WTC11 (cell line): ENCODE results near the gene JAML. TPM values are rescaled to one million over a fixed set of nuclear protein-coding genes. Genes with fewer than 3 reads are reported as not detected.

Experiments
- ATAC-seq: fragments of 200-7000 bp; cut with Tn5 transposase; 2 replicates; pipeline ENCODE4 v1.10.0; 2021; ENCODE audit warnings: mild to moderate bottlenecking, moderate library complexity
- CTCF ChIA-PET: fragments of 300-600 bp; sonication (Branson Sonifier 250); formaldehyde crosslinking; loops from one replicate; lab custom pipeline; 2021; ENCODE audit warnings: antibody characterized with exemption; lab: Charles Lee
- POLR2A ChIA-PET: fragments of 350-600 bp; sonication (Branson Sonifier 250); formaldehyde crosslinking; loops from one replicate; lab custom pipeline; 2021; ENCODE audit warnings: antibody characterized with exemption; lab: Charles Lee
- DNase-seq: peaks from one replicate; pipeline ENCODE4 v3.0.0; 2021; ENCODE audit warnings: low spot score
- H3K27ac Mint-ChIP-seq: 2 replicates; pipeline ENCODE4 v1.8.0; 2021; ENCODE audit warnings: mixed read lengths
- H3K27me3 Mint-ChIP-seq: 2 replicates; pipeline ENCODE4 v1.8.0; 2021; ENCODE audit warnings: low read depth, mild to moderate bottlenecking, moderate library complexity, mixed read lengths
- H3K36me3 Mint-ChIP-seq: 2 replicates; pipeline ENCODE4 v1.8.0; 2021; ENCODE audit warnings: mixed read lengths
- H3K4me1 Mint-ChIP-seq: 2 replicates; pipeline ENCODE4 v1.8.0; 2022; ENCODE audit warnings: mixed read lengths
- H3K4me3 Mint-ChIP-seq: 2 replicates; pipeline ENCODE4 v1.8.0; 2021; ENCODE audit warnings: mild to moderate bottlenecking, moderate library complexity, mixed read lengths
- H3K9me3 Mint-ChIP-seq: 2 replicates; pipeline ENCODE4 v1.8.0; 2021; ENCODE audit warnings: mixed read lengths
- ATF1 ChIP-seq: sonication (generic); formaldehyde crosslinking; IDR thresholded peaks from 2 replicates; pipeline ENCODE4 v1.8.1; 2023; ENCODE audit warnings: mild to moderate bottlenecking, moderate library complexity, missing genetic modification reagents
- CBFB ChIP-seq: sonication (generic); formaldehyde crosslinking; IDR thresholded peaks from 2 replicates; pipeline ENCODE4 v1.8.1; 2022; ENCODE audit warnings: mild to moderate bottlenecking, low read depth, missing genetic modification reagents
- CREB1 ChIP-seq: sonication (generic); formaldehyde crosslinking; IDR thresholded peaks from 2 replicates; pipeline ENCODE4 v1.8.0; 2023; ENCODE audit warnings: mild to moderate bottlenecking, missing genetic modification reagents
- ETV6 ChIP-seq: sonication (generic); formaldehyde crosslinking; IDR thresholded peaks from 2 replicates; pipeline ENCODE4 v1.8.1; 2022; ENCODE audit warnings: mild to moderate bottlenecking, missing genetic modification reagents
- GABPB1 ChIP-seq: sonication (generic); formaldehyde crosslinking; IDR thresholded peaks from 2 replicates; pipeline ENCODE4 v1.8.1; 2023; ENCODE audit warnings: mild to moderate bottlenecking, missing genetic modification reagents
- GTF2I ChIP-seq: fragments of 250-450 bp; sonication (Bioruptor Pico); conservative IDR thresholded peaks from 2 replicates; pipeline ENCODE4 v1.4.0; 2021; ENCODE audit warnings: mild to moderate bottlenecking
- KAT7 ChIP-seq: sonication (generic); formaldehyde crosslinking; IDR thresholded peaks from 2 replicates; pipeline ENCODE4 v1.8.1; 2023; ENCODE audit warnings: missing genetic modification reagents, mild to moderate bottlenecking, borderline replicate concordance
- MYBL2 ChIP-seq: sonication (generic); formaldehyde crosslinking; IDR thresholded peaks from 2 replicates; pipeline ENCODE4 v1.8.1; 2023; ENCODE audit warnings: mild to moderate bottlenecking, moderate library complexity, missing genetic modification reagents
- RELA ChIP-seq: sonication (generic); formaldehyde crosslinking; IDR thresholded peaks from 2 replicates; pipeline ENCODE4 v1.8.1; 2022; ENCODE audit warnings: missing genetic modification reagents, mild to moderate bottlenecking, borderline replicate concordance
- SOX15 ChIP-seq: fragments of 250-450 bp; sonication (Bioruptor Pico); IDR thresholded peaks from 2 replicates; pipeline ENCODE4 v1.9.0; 2021; ENCODE audit warnings: mild to moderate bottlenecking
- ZNF396 ChIP-seq: fragments of 250-450 bp; sonication (Bioruptor Pico); IDR thresholded peaks from 2 replicates; pipeline ENCODE4 v1.8.0; 2021; ENCODE audit warnings: mild to moderate bottlenecking, moderate library complexity, borderline replicate concordance
- ZNF423 ChIP-seq: fragments of 250-450 bp; sonication (Bioruptor Pico); IDR thresholded peaks from 2 replicates; pipeline ENCODE4 v2.1.2; 2022; ENCODE audit warnings: mild to moderate bottlenecking, moderate library complexity
- total RNA-seq: library from RNA; stranded (reverse); gene quantifications from 3 replicates; pipeline ENCODE4 v1.2.3, GENCODE V29; 2021
- TF ChIP-seq, protein P1 (sequence below): sonication (generic); formaldehyde crosslinking; IDR thresholded peaks from 2 replicates; pipeline ENCODE4 v1.8.0; 2023; ENCODE audit warnings: missing genetic modification reagents
- TF ChIP-seq, protein P2 (sequence below): fragments of 250-450 bp; sonication (Bioruptor Pico); IDR thresholded peaks from 2 replicates; pipeline ENCODE4 v1.9.0; 2021; ENCODE audit warnings: mild to moderate bottlenecking
- TF ChIP-seq, protein P3 (sequence below): sonication (generic); formaldehyde crosslinking; IDR thresholded peaks from 2 replicates; pipeline ENCODE4 v1.8.1; 2023; ENCODE audit warnings: mild to moderate bottlenecking, missing genetic modification reagents
- TF ChIP-seq, protein P4 (sequence below): sonication (generic); formaldehyde crosslinking; IDR thresholded peaks from 2 replicates; pipeline ENCODE4 v1.8.0; 2023; ENCODE audit warnings: mild to moderate bottlenecking, missing genetic modification reagents
- TF ChIP-seq, protein P5 (sequence below): sonication (generic); formaldehyde crosslinking; IDR thresholded peaks from 2 replicates; pipeline ENCODE4 v1.8.1; 2022; ENCODE audit warnings: mild to moderate bottlenecking, moderate library complexity, missing genetic modification reagents
- TF ChIP-seq, protein P6 (sequence below): sonication (generic); formaldehyde crosslinking; IDR thresholded peaks from 2 replicates; pipeline ENCODE4 v1.8.0; 2022; ENCODE audit warnings: mild to moderate bottlenecking, missing genetic modification reagents
- TF ChIP-seq, protein P7 (sequence below): fragments of 250-450 bp; sonication (Bioruptor Pico); IDR thresholded peaks from 2 replicates; pipeline ENCODE4 v1.9.0; 2021; ENCODE audit warnings: mild to moderate bottlenecking

The JAML gene
- total RNA-seq, 1 experiment from 2014 or later: 0.24 TPM

DNA sequence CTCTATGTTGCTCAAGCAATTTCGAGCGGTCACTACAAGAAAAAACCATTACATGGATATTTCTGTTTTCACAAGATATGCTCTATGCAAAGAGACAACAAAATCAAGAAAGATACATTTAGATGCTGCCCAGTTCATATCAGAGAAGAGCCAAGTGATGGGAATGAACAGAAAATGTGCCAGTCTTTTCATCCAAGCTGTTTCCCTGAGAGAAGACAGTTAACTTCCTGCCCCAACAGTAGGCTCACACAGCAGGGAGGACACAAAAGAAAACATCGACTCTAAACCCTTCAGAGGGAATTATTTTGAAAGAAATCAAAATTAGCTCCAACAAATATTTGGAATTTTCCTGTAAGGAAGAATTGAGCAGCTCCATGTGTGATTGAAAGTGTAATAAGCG lies 11.6 kb downstream of the JAML start (continued):
- TF ChIP-seq GABPB1 (CRISPR knock-in tag) (no peak), MYBL2 (CRISPR knock-in tag) (no peak), ETV6 (CRISPR knock-in tag) (no peak)

DNA sequence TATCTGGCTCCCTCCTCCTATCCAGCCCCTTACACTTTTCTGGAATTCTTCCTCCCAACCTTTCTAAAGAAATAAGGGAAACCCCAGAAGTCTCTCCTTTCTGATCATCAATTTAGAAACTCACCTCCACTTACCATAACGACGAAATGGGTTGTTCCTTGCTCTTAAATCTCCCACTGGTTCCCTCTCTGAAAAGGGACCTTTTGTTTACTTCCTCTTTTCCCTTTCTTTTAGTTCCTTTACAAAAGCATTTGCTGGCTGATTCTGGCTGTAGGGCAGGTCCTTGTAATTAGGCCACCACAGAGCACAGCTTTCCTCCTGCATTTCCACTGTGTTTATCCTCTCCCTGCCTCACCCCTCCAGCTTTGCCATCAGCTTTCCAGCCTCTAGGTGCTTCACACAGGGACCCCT lies 12.0 kb downstream of the JAML start:
- Mint-ChIP-seq H3K36me3 (no peaks in the 10 kb centered on the region), H3K27ac (peak overlapping the region; percentile 51), H3K27me3 (peaks cover 15% of the 10 kb centered on the region), H3K4me1 (peaks cover 48% of the 10 kb centered on the region), H3K9me3 (no peaks in the 10 kb centered on the region), H3K4me3 (no peak overlapping the region)
- TF ChIP-seq GTF2I (CRISPR knock-in tag): peak; percentile 79
- TF ChIP-seq, protein P1, sequence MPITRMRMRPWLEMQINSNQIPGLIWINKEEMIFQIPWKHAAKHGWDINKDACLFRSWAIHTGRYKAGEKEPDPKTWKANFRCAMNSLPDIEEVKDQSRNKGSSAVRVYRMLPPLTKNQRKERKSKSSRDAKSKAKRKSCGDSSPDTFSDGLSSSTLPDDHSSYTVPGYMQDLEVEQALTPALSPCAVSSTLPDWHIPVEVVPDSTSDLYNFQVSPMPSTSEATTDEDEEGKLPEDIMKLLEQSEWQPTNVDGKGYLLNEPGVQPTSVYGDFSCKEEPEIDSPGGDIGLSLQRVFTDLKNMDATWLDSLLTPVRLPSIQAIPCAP (CRISPR knock-in tag): no peak
- no peak for TF ChIP-seq ATF1 (CRISPR knock-in tag)
- TF ChIP-seq, protein P2, sequence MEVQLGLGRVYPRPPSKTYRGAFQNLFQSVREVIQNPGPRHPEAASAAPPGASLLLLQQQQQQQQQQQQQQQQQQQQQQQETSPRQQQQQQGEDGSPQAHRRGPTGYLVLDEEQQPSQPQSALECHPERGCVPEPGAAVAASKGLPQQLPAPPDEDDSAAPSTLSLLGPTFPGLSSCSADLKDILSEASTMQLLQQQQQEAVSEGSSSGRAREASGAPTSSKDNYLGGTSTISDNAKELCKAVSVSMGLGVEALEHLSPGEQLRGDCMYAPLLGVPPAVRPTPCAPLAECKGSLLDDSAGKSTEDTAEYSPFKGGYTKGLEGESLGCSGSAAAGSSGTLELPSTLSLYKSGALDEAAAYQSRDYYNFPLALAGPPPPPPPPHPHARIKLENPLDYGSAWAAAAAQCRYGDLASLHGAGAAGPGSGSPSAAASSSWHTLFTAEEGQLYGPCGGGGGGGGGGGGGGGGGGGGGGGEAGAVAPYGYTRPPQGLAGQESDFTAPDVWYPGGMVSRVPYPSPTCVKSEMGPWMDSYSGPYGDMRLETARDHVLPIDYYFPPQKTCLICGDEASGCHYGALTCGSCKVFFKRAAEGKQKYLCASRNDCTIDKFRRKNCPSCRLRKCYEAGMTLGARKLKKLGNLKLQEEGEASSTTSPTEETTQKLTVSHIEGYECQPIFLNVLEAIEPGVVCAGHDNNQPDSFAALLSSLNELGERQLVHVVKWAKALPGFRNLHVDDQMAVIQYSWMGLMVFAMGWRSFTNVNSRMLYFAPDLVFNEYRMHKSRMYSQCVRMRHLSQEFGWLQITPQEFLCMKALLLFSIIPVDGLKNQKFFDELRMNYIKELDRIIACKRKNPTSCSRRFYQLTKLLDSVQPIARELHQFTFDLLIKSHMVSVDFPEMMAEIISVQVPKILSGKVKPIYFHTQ (CRISPR knock-in tag): no peak
- no peak for TF ChIP-seq ZNF396 (CRISPR knock-in tag)
- ChIA-PET CTCF (interaction anchor here (0.9 to 5.8 kb wide), 3 partner anchors 14 to 103 kb away, joined by 3 to 44 read pairs (median 5); no protein-coding TSS in a partner anchor), POLR2A (no interaction called here)
- DNase-seq: no peak
- ATAC-seq: peak; percentile 20; the same call in 1 of the 2 replicates

DNA sequence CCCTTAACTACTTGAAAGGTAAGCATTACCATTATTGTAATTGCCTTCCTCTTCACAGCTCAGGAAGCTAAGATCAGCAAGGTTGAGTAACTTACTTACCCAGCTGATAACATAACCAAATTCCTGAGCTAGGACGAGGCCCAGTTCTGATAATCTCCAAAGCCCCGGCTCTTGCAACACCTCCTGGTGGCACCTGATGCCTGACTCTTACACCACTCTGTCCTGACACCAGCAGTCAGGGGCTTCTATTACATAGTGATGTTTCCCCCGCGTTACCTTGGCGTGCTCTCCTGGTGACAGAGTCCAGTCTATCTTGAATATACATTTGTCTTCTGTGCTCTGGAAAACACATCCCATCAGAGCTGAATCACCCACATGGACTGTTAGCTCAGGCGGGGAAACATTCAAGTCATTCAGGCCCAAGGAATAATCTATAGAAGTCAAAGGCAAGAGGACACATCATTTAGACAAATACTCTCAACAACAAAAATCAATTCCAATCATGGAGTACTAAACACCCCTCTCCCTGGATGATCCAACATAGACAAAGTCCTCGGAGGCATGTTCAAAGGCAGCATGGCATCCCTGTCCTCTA lies 12.6 kb downstream of the JAML start:
- no peak for DNase-seq
- ChIA-PET CTCF (interaction anchor here (0.9 to 5.8 kb wide), 8 partner anchors 14 to 265 kb away, joined by 3 to 44 read pairs (median 4); no protein-coding TSS in a partner anchor), POLR2A (no interaction called here)
- peaks cover 48% of the 10 kb centered on the region for H3K4me1 Mint-ChIP-seq
- H3K27ac Mint-ChIP-seq: peak overlapping the region; percentile 49; the same call in 1 of the 2 replicates
- TF ChIP-seq SOX15: no peak
- no peak for TF ChIP-seq RELA
- TF ChIP-seq GABPB1 (CRISPR knock-in tag): peak; percentile 87
- no peaks in the 10 kb centered on the region for H3K9me3 Mint-ChIP-seq
- no peaks in the 10 kb centered on the region for H3K36me3 Mint-ChIP-seq
- H3K27me3 Mint-ChIP-seq: peaks cover 17% of the 10 kb centered on the region
- ATAC-seq: 0 out of 2 replicates have a peak, but pooled peaks have one; percentile 6
- no peak overlapping the region for H3K4me3 Mint-ChIP-seq

DNA sequence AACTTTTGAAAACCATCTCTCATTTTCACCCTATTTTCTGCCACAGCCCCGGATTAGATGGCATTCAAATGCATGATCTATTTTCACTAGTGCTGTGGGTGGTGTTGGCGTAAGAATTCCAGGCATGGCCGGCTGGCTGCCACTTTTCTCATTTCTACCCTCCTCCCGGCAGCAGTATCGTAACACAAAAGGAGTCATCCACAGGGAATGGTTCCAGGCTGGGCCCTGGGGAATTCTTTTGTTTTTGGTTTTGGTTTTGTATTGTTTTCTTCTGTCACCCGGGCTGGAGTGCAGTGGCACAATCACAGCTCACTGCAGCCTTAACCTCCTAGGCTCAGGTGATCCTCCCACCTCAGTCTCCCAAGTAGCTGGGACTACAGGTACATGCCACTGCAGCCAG lies 13.8 kb downstream of the JAML start:
- peak; percentile 38 for DNase-seq
- Mint-ChIP-seq H3K27me3 (peaks cover 27% of the 10 kb centered on the region), H3K36me3 (no peaks in the 10 kb centered on the region), H3K9me3 (no peaks in the 10 kb centered on the region), H3K4me3 (no peak overlapping the region), H3K27ac (peak overlapping the region; percentile 26; the same call in 1 of the 2 replicates), H3K4me1 (peaks cover 56% of the 10 kb centered on the region)
- ChIA-PET CTCF (interaction anchor here (0.6 to 5.8 kb wide), 6 partner anchors 13 to 1095 kb away, joined by 3 to 44 read pairs (median 4); no protein-coding TSS in a partner anchor), POLR2A (no interaction called here)
- peak; percentile 79 for ATAC-seq
- TF ChIP-seq KAT7 (CRISPR knock-in tag) (no peak), CBFB (CRISPR knock-in tag) (no peak), CREB1 (CRISPR knock-in tag) (no peak), MYBL2 (CRISPR knock-in tag) (no peak), ZNF423 (CRISPR knock-in tag) (no peak)
- TF ChIP-seq, protein P3, sequence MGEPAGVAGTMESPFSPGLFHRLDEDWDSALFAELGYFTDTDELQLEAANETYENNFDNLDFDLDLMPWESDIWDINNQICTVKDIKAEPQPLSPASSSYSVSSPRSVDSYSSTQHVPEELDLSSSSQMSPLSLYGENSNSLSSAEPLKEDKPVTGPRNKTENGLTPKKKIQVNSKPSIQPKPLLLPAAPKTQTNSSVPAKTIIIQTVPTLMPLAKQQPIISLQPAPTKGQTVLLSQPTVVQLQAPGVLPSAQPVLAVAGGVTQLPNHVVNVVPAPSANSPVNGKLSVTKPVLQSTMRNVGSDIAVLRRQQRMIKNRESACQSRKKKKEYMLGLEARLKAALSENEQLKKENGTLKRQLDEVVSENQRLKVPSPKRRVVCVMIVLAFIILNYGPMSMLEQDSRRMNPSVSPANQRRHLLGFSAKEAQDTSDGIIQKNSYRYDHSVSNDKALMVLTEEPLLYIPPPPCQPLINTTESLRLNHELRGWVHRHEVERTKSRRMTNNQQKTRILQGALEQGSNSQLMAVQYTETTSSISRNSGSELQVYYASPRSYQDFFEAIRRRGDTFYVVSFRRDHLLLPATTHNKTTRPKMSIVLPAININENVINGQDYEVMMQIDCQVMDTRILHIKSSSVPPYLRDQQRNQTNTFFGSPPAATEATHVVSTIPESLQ (CRISPR knock-in tag): no peak
- TF ChIP-seq, protein P4, sequence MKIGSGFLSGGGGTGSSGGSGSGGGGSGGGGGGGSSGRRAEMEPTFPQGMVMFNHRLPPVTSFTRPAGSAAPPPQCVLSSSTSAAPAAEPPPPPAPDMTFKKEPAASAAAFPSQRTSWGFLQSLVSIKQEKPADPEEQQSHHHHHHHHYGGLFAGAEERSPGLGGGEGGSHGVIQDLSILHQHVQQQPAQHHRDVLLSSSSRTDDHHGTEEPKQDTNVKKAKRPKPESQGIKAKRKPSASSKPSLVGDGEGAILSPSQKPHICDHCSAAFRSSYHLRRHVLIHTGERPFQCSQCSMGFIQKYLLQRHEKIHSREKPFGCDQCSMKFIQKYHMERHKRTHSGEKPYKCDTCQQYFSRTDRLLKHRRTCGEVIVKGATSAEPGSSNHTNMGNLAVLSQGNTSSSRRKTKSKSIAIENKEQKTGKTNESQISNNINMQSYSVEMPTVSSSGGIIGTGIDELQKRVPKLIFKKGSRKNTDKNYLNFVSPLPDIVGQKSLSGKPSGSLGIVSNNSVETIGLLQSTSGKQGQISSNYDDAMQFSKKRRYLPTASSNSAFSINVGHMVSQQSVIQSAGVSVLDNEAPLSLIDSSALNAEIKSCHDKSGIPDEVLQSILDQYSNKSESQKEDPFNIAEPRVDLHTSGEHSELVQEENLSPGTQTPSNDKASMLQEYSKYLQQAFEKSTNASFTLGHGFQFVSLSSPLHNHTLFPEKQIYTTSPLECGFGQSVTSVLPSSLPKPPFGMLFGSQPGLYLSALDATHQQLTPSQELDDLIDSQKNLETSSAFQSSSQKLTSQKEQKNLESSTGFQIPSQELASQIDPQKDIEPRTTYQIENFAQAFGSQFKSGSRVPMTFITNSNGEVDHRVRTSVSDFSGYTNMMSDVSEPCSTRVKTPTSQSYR (CRISPR knock-in tag): no peak
- TF ChIP-seq, protein P5, sequence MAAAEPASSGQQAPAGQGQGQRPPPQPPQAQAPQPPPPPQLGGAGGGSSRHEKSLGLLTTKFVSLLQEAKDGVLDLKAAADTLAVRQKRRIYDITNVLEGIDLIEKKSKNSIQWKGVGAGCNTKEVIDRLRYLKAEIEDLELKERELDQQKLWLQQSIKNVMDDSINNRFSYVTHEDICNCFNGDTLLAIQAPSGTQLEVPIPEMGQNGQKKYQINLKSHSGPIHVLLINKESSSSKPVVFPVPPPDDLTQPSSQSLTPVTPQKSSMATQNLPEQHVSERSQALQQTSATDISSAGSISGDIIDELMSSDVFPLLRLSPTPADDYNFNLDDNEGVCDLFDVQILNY (CRISPR knock-in tag): no peak
- TF ChIP-seq, protein P6, sequence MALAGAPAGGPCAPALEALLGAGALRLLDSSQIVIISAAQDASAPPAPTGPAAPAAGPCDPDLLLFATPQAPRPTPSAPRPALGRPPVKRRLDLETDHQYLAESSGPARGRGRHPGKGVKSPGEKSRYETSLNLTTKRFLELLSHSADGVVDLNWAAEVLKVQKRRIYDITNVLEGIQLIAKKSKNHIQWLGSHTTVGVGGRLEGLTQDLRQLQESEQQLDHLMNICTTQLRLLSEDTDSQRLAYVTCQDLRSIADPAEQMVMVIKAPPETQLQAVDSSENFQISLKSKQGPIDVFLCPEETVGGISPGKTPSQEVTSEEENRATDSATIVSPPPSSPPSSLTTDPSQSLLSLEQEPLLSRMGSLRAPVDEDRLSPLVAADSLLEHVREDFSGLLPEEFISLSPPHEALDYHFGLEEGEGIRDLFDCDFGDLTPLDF (CRISPR knock-in tag): no peak
- TF ChIP-seq, protein P7, sequence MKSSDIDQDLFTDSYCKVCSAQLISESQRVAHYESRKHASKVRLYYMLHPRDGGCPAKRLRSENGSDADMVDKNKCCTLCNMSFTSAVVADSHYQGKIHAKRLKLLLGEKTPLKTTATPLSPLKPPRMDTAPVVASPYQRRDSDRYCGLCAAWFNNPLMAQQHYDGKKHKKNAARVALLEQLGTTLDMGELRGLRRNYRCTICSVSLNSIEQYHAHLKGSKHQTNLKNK (CRISPR knock-in tag): no peak
